ENCODE measurements around the gene CNOT10.
"Not testable (repeated sequence)": the region's sequence is repeated elsewhere in the genome, so short reads cannot be mapped to it uniquely, and the experiment has no call there.

CNOT10 gene

GRCh38 chr3:32686713-32687112, 1.7 kb downstream of the CNOT10 start:
- in situ Hi-C loops (cut with MboI; ENCODE audit: low sequenced_read_pairs) = no loop called here

GRCh38 chr3:32691847-32692246, 6.9 kb downstream of the CNOT10 start:
- in situ Hi-C loops (cut with MboI; ENCODE audit: low sequenced_read_pairs) = no loop called here

- in situ Hi-C loops (cut with MboI; ENCODE audit: low sequenced_read_pairs) = no loop called here
Observed at GRCh38 chr3:32696523-32696922, 11.5 kb downstream of the CNOT10 start.

GRCh38 chr3:32698506-32698905, 13.5 kb downstream of the CNOT10 start:
- in situ Hi-C loops (cut with MboI; ENCODE audit: low sequenced_read_pairs) = no loop called here

- in situ Hi-C loops (cut with MboI; ENCODE audit: low sequenced_read_pairs) = no loop called here
Observed at GRCh38 chr3:32699429-32699828, 14.4 kb downstream of the CNOT10 start.

GRCh38 chr3:32700244-32700643, 15.3 kb downstream of the CNOT10 start:
- in situ Hi-C loops (cut with MboI; ENCODE audit: low sequenced_read_pairs) = no loop called here

- in situ Hi-C loops (cut with MboI; ENCODE audit: low sequenced_read_pairs) = no loop called here
Observed at GRCh38 chr3:32703491-32703972, 18.5 kb downstream of the CNOT10 start.

- in situ Hi-C loops (cut with MboI; ENCODE audit: low sequenced_read_pairs) = no loop called here
Observed at GRCh38 chr3:32705232-32705631, 20.2 kb downstream of the CNOT10 start.

- in situ Hi-C loops (cut with MboI; ENCODE audit: low sequenced_read_pairs) = no loop called here
Observed at GRCh38 chr3:32706348-32707025, 21.5 kb downstream of the CNOT10 start.

- in situ Hi-C loops (cut with MboI; ENCODE audit: low sequenced_read_pairs) = no loop called here
Observed at GRCh38 chr3:32707026-32707370, 22.0 kb downstream of the CNOT10 start.

- in situ Hi-C loops (cut with MboI; ENCODE audit: low sequenced_read_pairs) = no loop called here
Observed at GRCh38 chr3:32708672-32709283, 23.8 kb downstream of the CNOT10 start.

GRCh38 chr3:32709346-32709745, 24.4 kb downstream of the CNOT10 start:
- in situ Hi-C loops (cut with MboI; ENCODE audit: low sequenced_read_pairs) = no loop called here

GRCh38 chr3:32712506-32713055, 27.6 kb downstream of the CNOT10 start:
- in situ Hi-C loops (cut with MboI; ENCODE audit: low sequenced_read_pairs) = no loop called here

GRCh38 chr3:32713181-32713580, 28.2 kb downstream of the CNOT10 start:
- in situ Hi-C loops (cut with MboI; ENCODE audit: low sequenced_read_pairs) = no loop called here

- in situ Hi-C loops (cut with MboI; ENCODE audit: low sequenced_read_pairs) = no loop called here
Observed at GRCh38 chr3:32719335-32719734, 34.3 kb downstream of the CNOT10 start.

GRCh38 chr3:32719931-32720330, 34.9 kb downstream of the CNOT10 start:
- in situ Hi-C loops (cut with MboI; ENCODE audit: low sequenced_read_pairs) = no loop called here

GRCh38 chr3:32725721-32726120, 40.7 kb downstream of the CNOT10 start:
- in situ Hi-C loops (cut with MboI; ENCODE audit: low sequenced_read_pairs) = no loop called here

GRCh38 chr3:32733631-32734229, 48.7 kb downstream of the CNOT10 start:
- in situ Hi-C loops (cut with MboI; ENCODE audit: low sequenced_read_pairs) = loop anchor here (10.0 kb wide), 1 partner anchor 201 kb away; no protein-coding TSS in a partner anchor

GRCh38 chr3:32734756-32735155, 49.8 kb downstream of the CNOT10 start:
- in situ Hi-C loops (cut with MboI; ENCODE audit: low sequenced_read_pairs) = loop anchor here (10.0 kb wide), 1 partner anchor 200 kb away; no protein-coding TSS in a partner anchor

GRCh38 chr3:32743470-32743869, 58.5 kb downstream of the CNOT10 start:
- in situ Hi-C loops (cut with MboI; ENCODE audit: low sequenced_read_pairs) = not testable (repeated sequence)

GRCh38 chr3:32743934-32744333, 58.9 kb downstream of the CNOT10 start:
- in situ Hi-C loops (cut with MboI; ENCODE audit: low sequenced_read_pairs) = no loop called here

GRCh38 chr3:32751377-32751776, 66.4 kb downstream of the CNOT10 start:
- in situ Hi-C loops (cut with MboI; ENCODE audit: low sequenced_read_pairs) = no loop called here

Data from HL-60/S4 treated with retinoic acid at 250 ng/mL for 4 days and 3 days (cell line).